AG20443 (cell line): ENCODE measurements around the gene FRMPD4.
A peak's percentile ranks its signal among the peaks of the same experiment; 100 is the strongest.

Source experiments
- DNase-seq: peaks from one replicate; pipeline ENCODE4 v3.0.0; 2012; ENCODE audit warnings: low spot score, mixed read lengths

FRMPD4 gene

GRCh38 chrX:12657881-12658280 is 519.6 kb downstream of the FRMPD4 start:
- no peak for DNase-seq

GRCh38 chrX:12661464-12661863 is 523.2 kb downstream of the FRMPD4 start:
- no peak for DNase-seq

GRCh38 chrX:12672367-12673106 is 534.3 kb downstream of the FRMPD4 start:
- DNase-seq, result peak; percentile 7

- no peak for DNase-seq
Measured at GRCh38 chrX:12673487-12673886, 535.2 kb downstream of the FRMPD4 start.

- no peak for DNase-seq
Measured at GRCh38 chrX:12679522-12679921, 541.2 kb downstream of the FRMPD4 start.

- DNase-seq, result no peak
Measured at GRCh38 chrX:12681047-12681446, 542.8 kb downstream of the FRMPD4 start.

GRCh38 chrX:12685541-12685940 is 547.3 kb downstream of the FRMPD4 start:
- DNase-seq, result peak; percentile 42

- DNase-seq, result no peak
Measured at GRCh38 chrX:12686331-12686730, 548.1 kb downstream of the FRMPD4 start.

- no peak for DNase-seq
Measured at GRCh38 chrX:12690646-12691045, 552.4 kb downstream of the FRMPD4 start.

GRCh38 chrX:12693754-12694153 is 555.5 kb downstream of the FRMPD4 start:
- DNase-seq, result no peak

GRCh38 chrX:12700745-12701144 is 562.5 kb downstream of the FRMPD4 start:
- DNase-seq, result no peak

GRCh38 chrX:12701628-12702027 is 563.4 kb downstream of the FRMPD4 start:
- peak; percentile 60 for DNase-seq

GRCh38 chrX:12702509-12703091 is 564.3 kb downstream of the FRMPD4 start:
- no peak for DNase-seq

GRCh38 chrX:12704706-12705105 is 566.4 kb downstream of the FRMPD4 start:
- no peak for DNase-seq

GRCh38 chrX:12709047-12709446 is 570.8 kb downstream of the FRMPD4 start:
- DNase-seq, result no peak

- DNase-seq, result no peak
Measured at GRCh38 chrX:12711435-12712040, 573.3 kb downstream of the FRMPD4 start.

GRCh38 chrX:12716574-12716973 is 578.3 kb downstream of the FRMPD4 start:
- DNase-seq, result no peak

- DNase-seq, result no peak
Measured at GRCh38 chrX:12719837-12720236, 581.6 kb downstream of the FRMPD4 start.

GRCh38 chrX:12721042-12721441 is 582.8 kb downstream of the FRMPD4 start:
- DNase-seq, result peak; percentile 5

- no peak for DNase-seq
Measured at GRCh38 chrX:12722314-12722713, 584.0 kb downstream of the FRMPD4 start.

GRCh38 chrX:12741416-12741815 is 603.1 kb downstream of the FRMPD4 start:
- no peak for DNase-seq

- no peak for DNase-seq
Measured at GRCh38 chrX:12747433-12747832, 609.2 kb downstream of the FRMPD4 start.

GRCh38 chrX:12751887-12752286 is 613.6 kb downstream of the FRMPD4 start:
- DNase-seq, result no peak
